ENCODE data around the gene LRP1. TPM values are rescaled to one million over a fixed set of nuclear protein-coding genes. Genes with fewer than 3 reads are reported as not detected.

LRP1 gene
- total RNA-seq, 2 donors from 2014 or later, result 53.5 to 198 TPM

- Histone ChIP-seq H3K27me3 (replicated peaks; ENCODE audit: insufficient read depth) (no peaks in the 10 kb centered on the region), H3K4me3 (no peak overlapping the region), H3K36me3 (no peaks in the 10 kb centered on the region), H3K27ac (peak overlapping the region; percentile 55 to 57), H3K4me1 (replicated peaks) (no peaks in the 10 kb centered on the region), H3K9me3 (no peaks in the 10 kb centered on the region)
- intact Hi-C loops (cut with DNase I), result no loop called here
- 46% methylated on average over 18 of the region's 18 CpGs for WGBS
- DNase-seq (ENCODE audit: low spot score), result no peak
- TF ChIP-seq POLR2A (IDR thresholded peaks at IDR 0.05) (no peak), CTCF (IDR thresholded peaks at IDR 0.05) (no peak), POLR2AphosphoS5 (IDR thresholded peaks at IDR 0.05) (no peak)
These were observed 7.4 kb downstream of the LRP1 start for GRCh38 chr12:57135527-57136326.

- intact Hi-C loops (cut with DNase I), result no loop called here
- TF ChIP-seq POLR2A (IDR thresholded peaks at IDR 0.05) (no peak), CTCF (IDR thresholded peaks at IDR 0.05) (no peak), POLR2AphosphoS5 (IDR thresholded peaks at IDR 0.05) (no peak)
- 73% methylated on average over 13 of the region's 13 CpGs for WGBS
- DNase-seq (ENCODE audit: low spot score), result no peak
- Histone ChIP-seq H3K4me1 (replicated peaks) (no peaks in the 10 kb centered on the region), H3K4me3 (no peak overlapping the region), H3K27me3 (replicated peaks; ENCODE audit: insufficient read depth) (no peaks in the 10 kb centered on the region), H3K27ac (no peak overlapping the region), H3K9me3 (no peaks in the 10 kb centered on the region), H3K36me3 (no peaks in the 10 kb centered on the region)
These were observed 10.4 kb downstream of the LRP1 start for GRCh38 chr12:57138526-57139272.

- intact Hi-C loops (cut with DNase I), result no loop called here
- 76% methylated on average over 6 of the region's 6 CpGs for WGBS
- no peak for DNase-seq (ENCODE audit: low spot score)
- Histone ChIP-seq H3K4me1 (replicated peaks) (no peaks in the 10 kb centered on the region), H3K4me3 (no peak overlapping the region), H3K36me3 (peaks cover 0 to 3% of the 10 kb centered on the region in 2 donors), H3K27me3 (replicated peaks; ENCODE audit: insufficient read depth) (no peaks in the 10 kb centered on the region), H3K27ac (no peak overlapping the region), H3K9me3 (no peaks in the 10 kb centered on the region)
- TF ChIP-seq POLR2A (IDR thresholded peaks at IDR 0.05) (no peak), CTCF (IDR thresholded peaks at IDR 0.05) (no peak), POLR2AphosphoS5 (IDR thresholded peaks at IDR 0.05) (no peak)
These were observed 11.7 kb downstream of the LRP1 start for GRCh38 chr12:57139796-57140649.

- WGBS, result 94% methylated on average over 8 of the region's 8 CpGs
- intact Hi-C loops (cut with DNase I), result no loop called here
- no peaks in the 10 kb centered on the region for H3K27me3 ChIP-seq (replicated peaks; ENCODE audit: insufficient read depth)
- no peak for DNase-seq (ENCODE audit: low spot score)
- H3K4me3 ChIP-seq, result no peak overlapping the region
- H3K36me3 ChIP-seq, result peaks cover 0 to 10% of the 10 kb centered on the region in 2 donors
- no peaks in the 10 kb centered on the region for H3K4me1 ChIP-seq (replicated peaks)
- no peak overlapping the region for H3K27ac ChIP-seq
- H3K9me3 ChIP-seq, result no peaks in the 10 kb centered on the region
- TF ChIP-seq POLR2A (IDR thresholded peaks at IDR 0.05) (no peak), POLR2AphosphoS5 (IDR thresholded peaks at IDR 0.05) (no peak), CTCF (IDR thresholded peaks at IDR 0.05) (no peak)
These were observed 13.0 kb downstream of the LRP1 start for GRCh38 chr12:57141249-57141648.

Measured in prostate gland (tissue), 2 donors.